NT2/D1 (cell line): ENCODE data around the gene YOD1.

ENCODE experiments used
- DNase-seq: peaks from one replicate; pipeline ENCODE4 v3.0.0-alpha.2; 2011; ENCODE audit warnings: low read depth, low spot score
- H3K27me3 ChIP-seq: 2 replicates; pipeline ENCODE4 v1.6.0; 2011; ENCODE audit warnings: mild to moderate bottlenecking; ENCODE audit not compliant: insufficient read length, insufficient read depth
- H3K36me3 ChIP-seq: 2 replicates; pipeline ENCODE4 v1.6.1; 2011; ENCODE audit warnings: mild to moderate bottlenecking, low read length, mixed read lengths; ENCODE audit not compliant: insufficient read depth, insufficient read length
- H3K4me1 ChIP-seq: 2 replicates; pipeline ENCODE4 v1.5.1; 2011; ENCODE audit not compliant: insufficient read depth, insufficient read length
- H3K4me3 ChIP-seq: 2 replicates; pipeline ENCODE4 v1.5.1; 2011; ENCODE audit warnings: low read depth; ENCODE audit not compliant: insufficient read length
- H3K9ac ChIP-seq: 2 replicates; pipeline ENCODE4 v1.6.0; 2011; ENCODE audit warnings: low read depth; ENCODE audit not compliant: insufficient read length
- H3K9me3 ChIP-seq: 2 replicates; pipeline ENCODE4 v1.5.1; 2011; ENCODE audit warnings: mild to moderate bottlenecking, low read length; ENCODE audit not compliant: insufficient read depth
- SUZ12 ChIP-seq: IDR thresholded peaks from 2 replicates; pipeline ENCODE4 v1.6.1; 2011; ENCODE audit not compliant: insufficient read length, insufficient read depth; ENCODE audit errors: extremely low read depth
- YY1 ChIP-seq: IDR thresholded peaks from 2 replicates; pipeline ENCODE4 v1.6.1; 2011; ENCODE audit not compliant: insufficient read length, insufficient read depth
- ZNF274 ChIP-seq: IDR thresholded peaks from 2 replicates; pipeline ENCODE4 v1.6.1; 2011; ENCODE audit warnings: mild to moderate bottlenecking, low read depth, low read length

The YOD1 gene

GRCh38 chr1:207071426-207071825, 20.4 kb upstream of the YOD1 start:
- H3K27me3 ChIP-seq: no peaks in the 10 kb centered on the region
- peaks cover 50% of the 10 kb centered on the region for H3K36me3 ChIP-seq
- DNase-seq: no peak
- no peaks in the 10 kb centered on the region for H3K4me1 ChIP-seq
- no peak overlapping the region for H3K9ac ChIP-seq
- no peaks in the 10 kb centered on the region for H3K9me3 ChIP-seq
- TF ChIP-seq SUZ12 (no peak), ZNF274 (no peak), YY1 (no peak)
- no peak overlapping the region for H3K4me3 ChIP-seq

- TF ChIP-seq YY1 (no peak), ZNF274 (no peak), SUZ12 (no peak)
- no peaks in the 10 kb centered on the region for H3K9me3 ChIP-seq
- peaks cover 50% of the 10 kb centered on the region for H3K36me3 ChIP-seq
- DNase-seq: no peak
- no peak overlapping the region for H3K4me3 ChIP-seq
- H3K4me1 ChIP-seq: no peaks in the 10 kb centered on the region
- no peaks in the 10 kb centered on the region for H3K27me3 ChIP-seq
- no peak overlapping the region for H3K9ac ChIP-seq
Measured at GRCh38 chr1:207070811-207071210, 19.8 kb upstream of the YOD1 start.

GRCh38 chr1:207069858-207070506, 19.0 kb upstream of the YOD1 start:
- no peak overlapping the region for H3K9ac ChIP-seq
- no peak for DNase-seq
- H3K36me3 ChIP-seq: peaks cover 54% of the 10 kb centered on the region
- H3K4me3 ChIP-seq: no peak overlapping the region
- no peaks in the 10 kb centered on the region for H3K4me1 ChIP-seq
- no peaks in the 10 kb centered on the region for H3K9me3 ChIP-seq
- no peak for TF ChIP-seq SUZ12
- no peak for TF ChIP-seq YY1
- TF ChIP-seq ZNF274: no peak
- no peaks in the 10 kb centered on the region for H3K27me3 ChIP-seq

- Histone ChIP-seq H3K27me3 (no peaks in the 10 kb centered on the region), H3K4me1 (no peaks in the 10 kb centered on the region), H3K9ac (no peak overlapping the region), H3K36me3 (peaks cover 57% of the 10 kb centered on the region), H3K4me3 (no peak overlapping the region), H3K9me3 (no peaks in the 10 kb centered on the region)
- DNase-seq: no peak
- TF ChIP-seq YY1 (no peak), ZNF274 (no peak), SUZ12 (no peak)
Measured at GRCh38 chr1:207069061-207069460, 18.1 kb upstream of the YOD1 start.

- DNase-seq: no peak
- Histone ChIP-seq H3K36me3 (peaks cover 71% of the 10 kb centered on the region), H3K4me1 (no peaks in the 10 kb centered on the region), H3K4me3 (no peak overlapping the region), H3K27me3 (no peaks in the 10 kb centered on the region), H3K9ac (no peak overlapping the region), H3K9me3 (no peaks in the 10 kb centered on the region)
- no peak for TF ChIP-seq SUZ12
- TF ChIP-seq ZNF274: no peak
- TF ChIP-seq YY1: no peak
Measured at GRCh38 chr1:207067665-207068064, 16.7 kb upstream of the YOD1 start.

GRCh38 chr1:207067185-207067584, 16.2 kb upstream of the YOD1 start:
- no peak overlapping the region for H3K4me3 ChIP-seq
- H3K4me1 ChIP-seq: no peaks in the 10 kb centered on the region
- H3K36me3 ChIP-seq: peaks cover 73% of the 10 kb centered on the region
- DNase-seq: no peak
- no peak for TF ChIP-seq ZNF274
- no peak for TF ChIP-seq SUZ12
- TF ChIP-seq YY1: no peak
- H3K27me3 ChIP-seq: no peaks in the 10 kb centered on the region
- no peaks in the 10 kb centered on the region for H3K9me3 ChIP-seq
- H3K9ac ChIP-seq: no peak overlapping the region

- Histone ChIP-seq H3K27me3 (no peaks in the 10 kb centered on the region), H3K4me3 (no peak overlapping the region), H3K36me3 (peaks cover 58% of the 10 kb centered on the region), H3K4me1 (no peaks in the 10 kb centered on the region), H3K9ac (no peak overlapping the region), H3K9me3 (no peaks in the 10 kb centered on the region)
- no peak for TF ChIP-seq YY1
- TF ChIP-seq ZNF274: no peak
- TF ChIP-seq SUZ12: no peak
- no peak for DNase-seq
Measured at GRCh38 chr1:207064561-207064960, 13.6 kb upstream of the YOD1 start.

- peaks cover 46% of the 10 kb centered on the region for H3K36me3 ChIP-seq
- no peaks in the 10 kb centered on the region for H3K9me3 ChIP-seq
- no peak overlapping the region for H3K4me3 ChIP-seq
- TF ChIP-seq YY1 (no peak), ZNF274 (no peak), SUZ12 (no peak)
- H3K9ac ChIP-seq: no peak overlapping the region
- DNase-seq: no peak
- no peaks in the 10 kb centered on the region for H3K4me1 ChIP-seq
- no peaks in the 10 kb centered on the region for H3K27me3 ChIP-seq
Measured at GRCh38 chr1:207063014-207063413, 12.0 kb upstream of the YOD1 start.
